ENCODE results near the gene TGFBRAP1.
"Not testable (repeated sequence)": the region's sequence is repeated elsewhere in the genome, so short reads cannot be mapped to it uniquely, and the experiment has no call there.

Gene TGFBRAP1

GRCh38 chr2:105358593-105358992 lies 29.1 kb upstream of the TGFBRAP1 start:
- no peak for DNase-seq (ENCODE audit: low read depth in 2 of 2)

GRCh38 chr2:105357122-105357521 lies 27.6 kb upstream of the TGFBRAP1 start:
- DNase-seq (ENCODE audit: low read depth in 2 of 2) = no peak

- DNase-seq (ENCODE audit: low read depth in 2 of 2) = no peak
These were observed 15.3 kb upstream of the TGFBRAP1 start for GRCh38 chr2:105344704-105345345.

- no peak for DNase-seq (ENCODE audit: low read depth in 2 of 2)
These were observed 9.9 kb upstream of the TGFBRAP1 start for GRCh38 chr2:105339414-105339813.

GRCh38 chr2:105338020-105338385 lies 8.5 kb upstream of the TGFBRAP1 start:
- DNase-seq (ENCODE audit: low read depth in 2 of 2) = no peak

GRCh38 chr2:105337122-105338019 lies 7.8 kb upstream of the TGFBRAP1 start, which contains the start of gene C2orf49:
Gene C2orf49 (plus strand): TSS chr2:105337540. CDS start chr2:105337588, 48 bp downstream.
- DNase-seq (ENCODE audit: low read depth in 2 of 2) = peak; percentile 80 to 83

- DNase-seq (ENCODE audit: low read depth in 2 of 2) = no peak
These were observed 7.2 kb upstream of the TGFBRAP1 start for GRCh38 chr2:105336786-105337121.

GRCh38 chr2:105335469-105335868 lies 5.9 kb upstream of the TGFBRAP1 start:
- DNase-seq (ENCODE audit: low read depth in 2 of 2) = no peak

- DNase-seq (ENCODE audit: low read depth in 2 of 2) = no peak
These were observed 4.7 kb upstream of the TGFBRAP1 start for GRCh38 chr2:105334211-105334610.

GRCh38 chr2:105330681-105331375 lies 1.3 kb upstream of the TGFBRAP1 start:
- no peak for DNase-seq (ENCODE audit: low read depth in 2 of 2)

- DNase-seq (ENCODE audit: low read depth in 2 of 2) = no peak
These were observed 359 bp downstream of the TGFBRAP1 start for GRCh38 chr2:105329197-105329554.

GRCh38 chr2:105328281-105329196 lies 996 bp downstream of the TGFBRAP1 start:
- no peak for DNase-seq (ENCODE audit: low read depth in 2 of 2)

GRCh38 chr2:105327690-105328089 lies 1.8 kb downstream of the TGFBRAP1 start:
- DNase-seq (ENCODE audit: low read depth in 2 of 2) = no peak

- DNase-seq (ENCODE audit: low read depth in 2 of 2) = not testable (repeated sequence)
These were observed 2.3 kb downstream of the TGFBRAP1 start for GRCh38 chr2:105327271-105327670.

- DNase-seq (ENCODE audit: low read depth in 2 of 2) = no peak
These were observed 4.1 kb downstream of the TGFBRAP1 start for GRCh38 chr2:105325389-105325963.

GRCh38 chr2:105324732-105325131 lies 4.8 kb downstream of the TGFBRAP1 start:
- DNase-seq (ENCODE audit: low read depth in 2 of 2) = no peak

- no peak for DNase-seq (ENCODE audit: low read depth in 2 of 2)
These were observed 5.4 kb downstream of the TGFBRAP1 start for GRCh38 chr2:105324101-105324500.

- no peak for DNase-seq (ENCODE audit: low read depth in 2 of 2)
These were observed 6.4 kb downstream of the TGFBRAP1 start for GRCh38 chr2:105323111-105323510.

GRCh38 chr2:105321875-105322646 lies 7.5 kb downstream of the TGFBRAP1 start:
- DNase-seq (ENCODE audit: low read depth in 2 of 2) = no peak

- no peak for DNase-seq (ENCODE audit: low read depth in 2 of 2)
These were observed 8.8 kb downstream of the TGFBRAP1 start for GRCh38 chr2:105320651-105321215.

All from activated CD8-positive, alpha-beta memory T cell treated with anti-CD3 and anti-CD28 coated beads for 4 hours (primary cell).